ENCODE results near the gene MEGF11. TPM values are rescaled to one million over a fixed set of nuclear protein-coding genes. Genes with fewer than 3 reads are reported as not detected.

The MEGF11 gene
- total RNA-seq, 4 donors from 2014 or later: 0.76 TPM; not detected in 3

- H3K36me3 ChIP-seq: no peaks in the 10 kb centered on the region
- no peak for TF ChIP-seq POLR2A (IDR thresholded peaks at IDR 0.05)
- TF ChIP-seq, protein P1, sequence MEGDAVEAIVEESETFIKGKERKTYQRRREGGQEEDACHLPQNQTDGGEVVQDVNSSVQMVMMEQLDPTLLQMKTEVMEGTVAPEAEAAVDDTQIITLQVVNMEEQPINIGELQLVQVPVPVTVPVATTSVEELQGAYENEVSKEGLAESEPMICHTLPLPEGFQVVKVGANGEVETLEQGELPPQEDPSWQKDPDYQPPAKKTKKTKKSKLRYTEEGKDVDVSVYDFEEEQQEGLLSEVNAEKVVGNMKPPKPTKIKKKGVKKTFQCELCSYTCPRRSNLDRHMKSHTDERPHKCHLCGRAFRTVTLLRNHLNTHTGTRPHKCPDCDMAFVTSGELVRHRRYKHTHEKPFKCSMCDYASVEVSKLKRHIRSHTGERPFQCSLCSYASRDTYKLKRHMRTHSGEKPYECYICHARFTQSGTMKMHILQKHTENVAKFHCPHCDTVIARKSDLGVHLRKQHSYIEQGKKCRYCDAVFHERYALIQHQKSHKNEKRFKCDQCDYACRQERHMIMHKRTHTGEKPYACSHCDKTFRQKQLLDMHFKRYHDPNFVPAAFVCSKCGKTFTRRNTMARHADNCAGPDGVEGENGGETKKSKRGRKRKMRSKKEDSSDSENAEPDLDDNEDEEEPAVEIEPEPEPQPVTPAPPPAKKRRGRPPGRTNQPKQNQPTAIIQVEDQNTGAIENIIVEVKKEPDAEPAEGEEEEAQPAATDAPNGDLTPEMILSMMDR (IDR thresholded peaks at IDR 0.05): no peak
- H3K27ac ChIP-seq: no peak overlapping the region
- DNase-seq: no peak
- no peak overlapping the region for H3K4me3 ChIP-seq
- intact Hi-C loops (cut with DNase I; ENCODE audit: low total_unique reads): no loop called here
- no peaks in the 10 kb centered on the region for H3K27me3 ChIP-seq
- H3K4me1 ChIP-seq: no peaks in the 10 kb centered on the region
- H3K9me3 ChIP-seq: no peaks in the 10 kb centered on the region
These were observed 124.0 kb downstream of the MEGF11 start for GRCh38 chr15:66129586-66129985.

DNA sequence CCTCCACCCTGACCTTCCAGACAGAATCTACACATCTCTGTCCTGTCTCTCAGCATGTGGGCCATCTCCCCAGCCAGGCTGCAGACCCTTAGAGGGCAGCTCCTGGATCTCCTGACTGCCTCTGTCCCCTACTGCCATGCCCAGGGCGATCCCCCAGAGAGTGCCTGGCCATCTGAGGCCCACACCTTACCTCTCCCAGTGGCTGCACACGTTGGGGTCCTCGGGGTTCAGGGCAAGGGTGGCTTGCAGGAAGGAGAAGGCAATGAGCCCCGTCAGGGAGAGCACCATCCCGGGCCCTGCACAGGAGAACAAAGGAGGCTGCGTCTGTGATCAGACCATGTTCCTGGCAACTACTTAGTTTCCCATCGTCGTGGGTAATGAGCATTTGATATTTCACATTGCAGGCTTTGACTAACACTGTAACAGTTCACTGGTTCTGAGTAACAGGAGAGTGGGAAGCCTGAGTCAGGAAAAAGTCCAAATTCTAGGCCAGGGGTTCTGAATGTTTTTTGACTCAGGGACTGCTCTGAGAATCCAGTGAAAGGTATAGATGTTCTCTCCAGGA, 125.4 kb downstream of the MEGF11 start:
- Histone ChIP-seq H3K27ac (no peak overlapping the region), H3K36me3 (no peaks in the 10 kb centered on the region), H3K27me3 (no peaks in the 10 kb centered on the region), H3K9me3 (no peaks in the 10 kb centered on the region), H3K4me3 (no peak overlapping the region), H3K4me1 (no peaks in the 10 kb centered on the region)
- DNase-seq: no peak
- intact Hi-C loops (cut with DNase I; ENCODE audit: low total_unique reads): no loop called here
- TF ChIP-seq, protein P1 (IDR thresholded peaks at IDR 0.05): no peak
- TF ChIP-seq POLR2A (IDR thresholded peaks at IDR 0.05): no peak

DNA sequence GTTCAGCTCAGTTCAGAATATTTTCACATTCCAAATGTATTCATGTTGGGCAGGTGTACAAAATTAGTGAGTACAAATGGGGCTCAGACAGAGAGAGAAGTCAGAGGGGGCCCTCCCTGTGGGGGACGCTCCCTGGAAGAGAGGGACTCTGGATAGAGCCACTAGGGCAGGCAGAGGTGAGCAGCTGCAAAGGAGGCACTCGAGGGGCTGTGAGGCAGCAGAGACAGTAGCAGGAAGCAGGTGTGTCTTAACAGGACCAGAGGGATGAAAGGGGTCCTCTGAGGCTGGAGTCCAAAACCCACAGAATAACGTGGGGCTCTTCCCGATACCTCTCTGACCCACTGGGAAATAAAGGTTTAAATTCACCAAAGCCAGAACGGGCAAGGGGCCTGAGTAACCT, 127.1 kb downstream of the MEGF11 start:
- DNase-seq: no peak
- Histone ChIP-seq H3K27ac (no peak overlapping the region), H3K4me3 (no peak overlapping the region), H3K27me3 (no peaks in the 10 kb centered on the region), H3K4me1 (no peaks in the 10 kb centered on the region), H3K9me3 (no peaks in the 10 kb centered on the region), H3K36me3 (no peaks in the 10 kb centered on the region)
- intact Hi-C loops (cut with DNase I; ENCODE audit: low total_unique reads): no loop called here
- TF ChIP-seq, protein P1 (IDR thresholded peaks at IDR 0.05): no peak
- no peak for TF ChIP-seq POLR2A (IDR thresholded peaks at IDR 0.05)

- intact Hi-C loops (cut with DNase I; ENCODE audit: low total_unique reads): no loop called here
- DNase-seq: no peak
These were observed 127.5 kb downstream of the MEGF11 start for GRCh38 chr15:66126031-66126441.

GRCh38 chr15:66124651-66125050, 128.9 kb downstream of the MEGF11 start:
- intact Hi-C loops (cut with DNase I; ENCODE audit: low total_unique reads): no loop called here
- no peaks in the 10 kb centered on the region for H3K9me3 ChIP-seq

More at GRCh38 chr15:66126031-66126441, 127.5 kb downstream of the MEGF11 start:
- Histone ChIP-seq H3K27me3 (no peaks in the 10 kb centered on the region), H3K4me1 (no peaks in the 10 kb centered on the region), H3K9me3 (no peaks in the 10 kb centered on the region), H3K4me3 (no peak overlapping the region), H3K27ac (no peak overlapping the region), H3K36me3 (no peaks in the 10 kb centered on the region)
- no peak for TF ChIP-seq POLR2A (IDR thresholded peaks at IDR 0.05)
- TF ChIP-seq, protein P1 (IDR thresholded peaks at IDR 0.05): no peak

More at GRCh38 chr15:66124651-66125050, 128.9 kb downstream of the MEGF11 start:
- DNase-seq: no peak
- TF ChIP-seq POLR2A (IDR thresholded peaks at IDR 0.05): no peak
- TF ChIP-seq, protein P1 (IDR thresholded peaks at IDR 0.05): no peak
- H3K4me1 ChIP-seq: no peaks in the 10 kb centered on the region
- no peak overlapping the region for H3K4me3 ChIP-seq
- no peaks in the 10 kb centered on the region for H3K36me3 ChIP-seq
- no peaks in the 10 kb centered on the region for H3K27me3 ChIP-seq
- H3K27ac ChIP-seq: no peak overlapping the region

Data from uterus (tissue), 4 donors.